ENCODE results near the gene DAZAP2. TPM values are rescaled to one million over a fixed set of nuclear protein-coding genes. Genes with fewer than 3 reads are reported as not detected.

Gene DAZAP2
- polyA plus RNA-seq (2011; rRNA removed) (285 and 333 TPM in 2 replicates), polyA minus RNA-seq (2011; rRNA and poly(A)+ RNA removed) (260 and 299 TPM in 2 replicates)

GRCh38 chr12:51238510-51239334, at the start of gene DAZAP2:
Gene DAZAP2 (plus strand): TSS chr12:51238826. CDS start chr12:51238908, 82 bp downstream.
- Histone ChIP-seq H3K9me3 (ENCODE audit: control insufficient read depth, insufficient read depth, low read length) (peaks cover 4% of the 10 kb centered on the region; the same call in 1 of the 2 replicates), H3K27ac (ENCODE audit: low read depth, low read length) (peak within 1 kb of the TSS; percentile 100), H3K4me3 (ENCODE audit: low read depth, low read length) (peak within 1 kb of the TSS; percentile 100), H3K27me3 (ENCODE audit: control insufficient read depth, insufficient read depth, low read length) (no peaks in the 10 kb centered on the region)
- peak; percentile 20 for TF ChIP-seq CTCF (IDR thresholded peaks at IDR 0.05; ENCODE audit: low read depth, low read length)
- POLR2A ChIA-PET, result interaction anchor here (0.6 to 1.8 kb wide), 15 partner anchors 8 to 412 kb away, joined by 3 to 21 read pairs (median 5); partner anchors contain the start of genes POU6F1 and SMAGP
- CTCF ChIA-PET, result interaction anchor here (0.9 to 1.7 kb wide), 2 partner anchors 21 to 103 kb away, joined by 6 to 9 read pairs; partner anchors contain the start of gene POU6F1
- peak; percentile 85 for DNase-seq (ENCODE audit: low read depth, low spot score)

- TF ChIP-seq CTCF (IDR thresholded peaks at IDR 0.05; ENCODE audit: low read depth, low read length), result no peak
- Histone ChIP-seq H3K4me3 (ENCODE audit: low read depth, low read length) (no peak overlapping the region), H3K27ac (ENCODE audit: low read depth, low read length) (no peak overlapping the region), H3K27me3 (ENCODE audit: control insufficient read depth, insufficient read depth, low read length) (no peaks in the 10 kb centered on the region), H3K9me3 (ENCODE audit: control insufficient read depth, insufficient read depth, low read length) (no peaks in the 10 kb centered on the region)
- no peak for DNase-seq (ENCODE audit: low read depth, low spot score)
- POLR2A ChIA-PET, result no interaction called here
- CTCF ChIA-PET, result no interaction called here
Measured at GRCh38 chr12:51189790-51190355, 48.8 kb upstream of the DAZAP2 start.

- ChIA-PET POLR2A (interaction anchor here (1.0 kb wide), 1 partner anchor 27 kb away, joined by 5 read pairs; the partner anchor contains the start of gene POU6F1), CTCF (no interaction called here)
- H3K4me3 ChIP-seq (ENCODE audit: low read depth, low read length), result no peak overlapping the region
- no peak for TF ChIP-seq CTCF (IDR thresholded peaks at IDR 0.05; ENCODE audit: low read depth, low read length)
- no peaks in the 10 kb centered on the region for H3K27me3 ChIP-seq (ENCODE audit: control insufficient read depth, insufficient read depth, low read length)
- no peak for DNase-seq (ENCODE audit: low read depth, low spot score)
- no peaks in the 10 kb centered on the region for H3K9me3 ChIP-seq (ENCODE audit: control insufficient read depth, insufficient read depth, low read length)
- no peak overlapping the region for H3K27ac ChIP-seq (ENCODE audit: low read depth, low read length)
Measured at GRCh38 chr12:51190820-51191219, 47.8 kb upstream of the DAZAP2 start.

GRCh38 chr12:51191516-51192283, 46.9 kb upstream of the DAZAP2 start:
- Histone ChIP-seq H3K9me3 (ENCODE audit: control insufficient read depth, insufficient read depth, low read length) (no peaks in the 10 kb centered on the region), H3K27ac (ENCODE audit: low read depth, low read length) (no peak overlapping the region), H3K4me3 (ENCODE audit: low read depth, low read length) (no peak overlapping the region), H3K27me3 (ENCODE audit: control insufficient read depth, insufficient read depth, low read length) (no peaks in the 10 kb centered on the region)
- TF ChIP-seq CTCF (IDR thresholded peaks at IDR 0.05; ENCODE audit: low read depth, low read length), result no peak
- no peak for DNase-seq (ENCODE audit: low read depth, low spot score)
- ChIA-PET CTCF (interaction anchor here (0.5 kb wide), 1 partner anchor 900 kb away, joined by 3 read pairs; no protein-coding TSS in a partner anchor), POLR2A (interaction anchor here (1.0 kb wide), 1 partner anchor 26 kb away, joined by 5 read pairs; the partner anchor contains the start of gene POU6F1)
